GM10847 (cell line): ENCODE measurements around the gene ACTL8.

Experiments
- POLR2A ChIP-seq: IDR thresholded peaks from 2 replicates; pipeline ENCODE4 v1.6.1; 2011; ENCODE audit not compliant: insufficient read length; ENCODE audit errors: extremely low read depth

Gene ACTL8

DNA sequence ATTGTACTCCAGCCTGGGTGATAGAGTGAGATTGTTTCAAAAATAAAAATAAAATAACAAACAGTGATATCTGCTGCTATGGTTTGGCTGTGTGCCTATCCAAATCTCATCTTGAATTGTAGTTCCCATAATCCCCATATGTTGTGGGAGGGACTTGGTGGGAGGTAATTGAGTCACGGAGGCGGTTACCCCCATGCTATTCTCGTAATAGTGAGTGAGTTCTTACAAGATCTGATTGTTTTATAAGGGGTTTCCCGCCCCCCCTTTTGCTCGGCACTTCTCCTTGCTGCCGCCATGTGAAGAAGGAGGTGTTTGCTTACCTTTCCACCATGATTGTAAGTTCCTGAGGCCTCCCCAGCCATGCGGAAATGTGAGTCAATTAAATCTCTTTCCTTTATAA lies 47.8 kb downstream of the ACTL8 start:
- TF ChIP-seq POLR2A: no peak

DNA sequence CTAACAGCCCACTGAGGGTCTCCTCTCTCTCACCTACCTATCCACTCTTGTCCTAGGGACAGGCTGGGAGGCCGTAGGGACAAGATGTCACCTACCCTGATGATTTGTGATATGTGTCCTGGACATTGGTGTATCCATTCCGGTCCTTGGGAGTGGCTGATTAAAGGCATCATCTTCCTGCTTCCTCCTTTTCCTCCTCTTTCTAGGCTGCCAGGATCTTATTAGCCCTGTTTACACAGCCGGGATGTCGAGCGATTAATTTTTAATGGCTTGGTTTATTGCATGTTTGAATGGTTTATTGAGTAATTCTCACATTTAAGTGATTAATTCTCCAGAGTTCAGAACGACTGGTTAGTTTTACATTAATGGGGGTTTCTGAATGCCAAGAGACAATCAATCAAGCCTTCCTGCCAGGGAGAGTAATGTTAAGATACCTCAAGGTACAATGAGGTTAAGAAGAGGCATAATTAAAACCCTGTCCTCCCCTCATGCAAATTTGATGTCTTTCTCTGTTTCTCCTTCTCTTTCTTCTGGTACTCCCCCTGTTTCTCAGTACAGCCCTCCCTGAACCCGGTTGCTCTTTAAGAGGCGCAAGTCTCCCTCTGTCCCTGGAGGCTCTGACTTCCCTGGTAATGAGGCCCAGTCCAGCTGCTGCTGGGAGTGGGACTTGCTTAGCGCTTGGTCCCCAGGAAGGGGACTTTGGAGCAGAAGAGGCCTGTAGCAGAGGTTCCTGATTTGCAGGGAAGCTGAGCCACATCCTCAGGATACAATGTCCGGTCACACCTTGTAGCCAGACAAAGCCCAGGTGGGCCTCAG lies 50.9 kb downstream of the ACTL8 start:
- TF ChIP-seq POLR2A: no peak

DNA sequence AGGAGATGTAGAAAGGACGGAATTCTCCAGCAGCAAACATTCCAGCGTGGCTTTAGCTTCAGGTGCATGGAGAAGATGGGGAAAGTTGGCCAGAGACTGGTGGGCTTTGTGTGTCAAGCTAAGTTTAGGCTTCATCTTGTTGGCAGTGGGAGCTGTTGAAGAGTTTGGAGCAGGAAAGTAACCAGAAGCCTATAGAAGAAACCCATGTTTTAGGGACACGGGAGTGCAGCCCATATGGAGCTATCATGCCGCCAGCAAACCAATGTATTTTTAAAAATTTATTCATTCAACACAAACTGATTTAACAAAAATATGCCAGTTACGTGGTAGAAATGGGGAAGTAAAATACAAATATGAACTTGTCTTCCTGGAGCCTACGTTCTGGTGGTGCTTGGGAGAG lies 53.7 kb downstream of the ACTL8 start:
- TF ChIP-seq POLR2A: no peak

DNA sequence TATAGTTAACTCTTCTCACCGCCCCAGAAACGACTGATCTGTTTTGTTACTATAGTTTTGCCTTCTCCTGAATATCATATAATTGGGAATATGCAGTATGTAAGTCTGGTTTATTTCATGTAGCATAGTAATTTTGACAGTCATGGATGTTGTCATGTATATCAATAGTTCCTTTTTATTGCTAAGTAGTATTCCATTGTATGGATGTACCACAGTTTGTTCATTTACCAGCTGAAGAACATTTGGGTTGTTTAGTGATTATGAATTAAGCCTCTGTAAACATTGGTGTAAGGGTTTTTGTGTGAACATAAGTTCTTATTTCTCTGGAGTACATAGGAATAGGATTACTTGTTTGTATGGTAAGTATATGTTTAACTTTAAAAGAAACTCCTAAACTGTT lies 55.5 kb downstream of the ACTL8 start:
- no peak for TF ChIP-seq POLR2A

DNA sequence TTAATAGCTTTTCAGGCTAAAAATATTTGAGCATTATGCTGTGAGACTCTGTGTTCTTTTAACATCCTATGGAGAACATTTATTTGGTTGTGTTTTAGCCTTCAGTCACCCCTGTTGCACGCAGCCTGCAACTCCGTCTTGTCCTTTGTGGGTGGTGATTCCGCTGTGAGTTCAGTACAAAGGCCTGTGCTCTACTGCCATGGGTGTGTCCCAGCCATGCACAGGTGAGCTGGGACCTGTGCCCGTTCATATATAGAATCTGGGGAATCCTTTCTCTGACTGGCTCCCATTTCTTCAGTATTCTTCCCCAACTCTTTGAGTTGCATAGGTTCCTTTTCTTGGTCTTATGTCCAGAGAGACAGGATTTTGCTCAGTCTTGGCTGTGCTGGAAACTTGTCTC lies 61.4 kb downstream of the ACTL8 start:
- TF ChIP-seq POLR2A: no peak

DNA sequence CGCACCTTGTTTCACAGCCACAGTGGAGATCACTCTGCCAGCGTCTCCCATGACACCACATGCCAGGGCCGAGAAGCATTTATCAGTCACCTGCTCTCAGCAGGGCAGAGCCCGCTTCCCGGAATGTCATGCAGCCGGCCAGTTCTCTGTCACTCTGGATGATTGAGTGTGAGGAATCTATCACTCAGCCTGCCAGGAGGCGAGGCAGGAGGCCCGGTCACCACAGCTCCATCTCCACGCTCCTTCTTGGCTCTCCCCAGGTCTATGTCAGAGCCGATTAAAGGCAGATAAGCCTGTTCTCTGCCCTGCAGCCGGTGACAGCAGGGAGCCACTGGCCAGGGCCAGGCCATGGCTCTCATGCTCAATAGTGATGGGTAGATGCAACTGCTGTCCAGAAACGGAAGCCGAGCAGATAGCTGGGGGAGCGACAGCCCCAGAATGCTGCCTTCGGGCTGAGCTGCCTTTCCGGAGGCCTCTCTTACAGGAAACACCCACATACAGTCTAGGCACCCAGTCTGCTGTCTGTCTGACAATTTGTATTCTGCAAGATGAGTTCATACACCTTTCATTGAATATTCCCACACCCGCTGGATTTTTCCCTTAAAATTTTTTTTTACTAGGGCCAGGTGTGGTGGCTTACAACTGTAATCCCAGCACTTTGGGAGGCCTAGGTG lies 64.1 kb downstream of the ACTL8 start:
- no peak for TF ChIP-seq POLR2A

DNA sequence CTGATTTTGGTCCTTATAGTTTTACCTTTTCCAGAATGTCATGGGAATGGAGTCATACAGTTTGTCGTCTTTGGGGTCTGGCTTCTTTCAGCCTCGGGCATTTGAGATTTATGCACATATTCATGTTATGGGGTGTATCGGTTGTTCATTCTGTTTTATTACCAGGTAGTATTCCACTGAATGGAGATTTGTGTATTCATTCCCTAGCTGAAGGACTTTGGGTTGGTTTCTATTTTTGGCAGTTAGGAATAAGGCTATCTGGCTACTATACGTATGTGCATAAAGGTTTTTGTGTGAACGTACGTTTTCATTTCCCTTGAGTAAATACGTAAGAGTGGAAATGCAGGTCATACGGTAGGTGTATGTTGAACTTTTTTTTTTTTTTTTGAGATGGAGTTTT lies 65.1 kb downstream of the ACTL8 start:
- TF ChIP-seq POLR2A: no peak

DNA sequence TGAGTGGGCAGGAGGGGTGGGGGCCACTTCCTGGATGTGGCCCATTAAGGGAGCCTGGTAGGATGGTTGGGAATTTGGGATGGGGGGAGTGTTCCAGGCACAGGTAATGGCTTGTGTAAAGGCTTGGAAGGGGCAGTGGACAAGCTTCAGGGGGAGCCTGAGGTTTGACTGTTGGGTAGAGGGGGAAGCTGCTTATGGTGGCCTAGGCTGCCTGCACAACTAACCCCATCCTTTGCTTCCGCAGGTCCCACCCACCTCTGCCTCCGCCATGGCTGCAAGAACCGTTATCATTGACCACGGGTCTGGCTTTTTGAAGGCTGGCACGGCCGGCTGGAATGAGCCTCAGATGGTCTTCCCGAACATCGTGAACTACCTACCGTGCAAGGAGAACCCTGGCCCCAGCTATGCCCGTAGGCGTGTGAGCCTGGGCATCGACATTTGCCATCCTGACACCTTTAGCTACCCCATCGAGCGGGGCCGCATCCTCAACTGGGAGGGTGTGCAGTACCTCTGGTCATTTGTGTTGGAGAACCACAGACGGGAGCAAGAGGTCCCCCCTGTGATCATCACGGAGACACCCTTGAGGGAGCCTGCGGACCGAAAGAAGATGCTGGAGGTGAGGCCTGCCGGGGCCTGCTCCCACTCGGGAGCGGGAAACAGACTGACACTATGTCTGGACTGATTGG lies 67.8 kb downstream of the ACTL8 start:
- no peak for TF ChIP-seq POLR2A

DNA sequence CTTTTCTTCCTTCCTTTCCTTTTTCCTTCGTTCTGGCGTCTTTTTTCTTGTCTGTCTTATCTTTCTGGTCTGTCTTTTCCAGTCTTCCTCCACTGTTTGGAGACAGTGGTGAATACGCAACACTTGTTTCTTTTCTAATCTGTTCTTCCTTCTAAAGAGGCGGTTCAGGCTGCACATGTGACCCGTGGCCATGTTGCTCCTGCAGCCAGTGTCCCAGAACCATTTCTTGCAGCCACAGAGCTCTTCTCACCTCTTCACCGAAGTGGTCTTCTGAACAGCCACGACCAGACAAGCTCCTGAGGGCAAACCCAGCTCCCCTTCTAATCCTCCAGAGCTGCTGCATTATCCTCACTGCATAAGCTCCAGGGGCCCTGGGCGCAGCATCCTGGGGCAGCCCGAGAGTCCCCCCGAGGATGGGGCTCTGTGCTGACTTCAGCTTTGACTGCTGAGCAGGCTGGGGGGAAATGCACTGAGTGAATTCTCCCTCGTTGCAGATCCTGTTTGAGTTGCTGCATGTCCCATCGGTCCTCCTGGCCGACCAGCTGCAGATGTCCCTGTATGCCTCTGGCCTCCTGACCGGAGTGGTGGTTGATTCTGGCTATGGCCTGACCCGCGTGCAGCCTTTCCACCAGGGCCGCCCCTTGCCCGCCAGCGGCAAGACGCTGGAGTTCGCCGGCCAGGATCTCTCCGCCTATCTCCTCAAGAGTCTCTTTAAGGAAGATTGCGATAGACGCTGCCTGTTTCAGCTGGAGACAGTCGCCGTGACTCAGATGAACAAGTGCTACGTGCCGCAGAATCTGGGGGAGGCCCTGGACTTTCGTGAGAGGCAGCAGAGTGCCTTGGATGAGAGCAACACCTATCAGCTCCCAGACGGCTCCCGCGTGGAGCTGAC lies 70.4 kb downstream of the ACTL8 start:
- no peak for TF ChIP-seq POLR2A

DNA sequence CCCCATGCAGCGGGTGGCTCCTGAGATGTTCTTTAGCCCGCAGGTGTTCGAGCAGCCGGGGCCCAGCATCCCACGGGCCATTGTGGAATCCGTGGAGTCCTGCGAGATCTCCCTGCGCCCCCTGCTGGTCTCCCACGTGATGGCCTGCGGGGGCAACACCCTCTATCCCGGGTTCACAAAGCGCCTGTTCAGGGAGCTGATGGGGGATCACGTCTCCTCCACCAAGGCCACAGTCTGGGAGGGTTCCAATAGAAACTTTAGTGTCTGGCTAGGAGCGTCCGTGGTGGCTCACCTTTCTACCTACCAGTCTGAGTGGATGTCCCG lies 71.0 kb downstream of the ACTL8 start:
- TF ChIP-seq POLR2A: no peak

DNA sequence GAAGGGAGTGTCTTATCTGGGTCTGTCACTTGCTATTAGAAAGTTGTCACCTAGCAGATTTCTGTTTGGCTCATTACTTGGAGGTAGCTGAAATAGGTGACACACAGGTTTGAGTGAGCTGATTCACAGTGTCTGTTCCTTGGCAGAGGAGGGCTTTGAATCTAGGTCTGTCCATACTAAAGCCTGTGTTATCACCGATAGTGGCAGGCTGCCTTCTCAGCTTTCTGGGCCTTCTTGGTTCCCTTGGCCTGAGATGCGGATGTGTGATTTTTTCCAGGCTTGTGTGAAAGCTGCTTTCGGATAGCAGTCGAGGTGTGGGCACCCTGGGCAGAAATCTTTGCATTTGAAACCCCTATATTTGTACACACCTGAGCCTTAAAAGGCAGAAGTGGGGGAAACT lies 73.9 kb downstream of the ACTL8 start:
- TF ChIP-seq POLR2A: no peak

DNA sequence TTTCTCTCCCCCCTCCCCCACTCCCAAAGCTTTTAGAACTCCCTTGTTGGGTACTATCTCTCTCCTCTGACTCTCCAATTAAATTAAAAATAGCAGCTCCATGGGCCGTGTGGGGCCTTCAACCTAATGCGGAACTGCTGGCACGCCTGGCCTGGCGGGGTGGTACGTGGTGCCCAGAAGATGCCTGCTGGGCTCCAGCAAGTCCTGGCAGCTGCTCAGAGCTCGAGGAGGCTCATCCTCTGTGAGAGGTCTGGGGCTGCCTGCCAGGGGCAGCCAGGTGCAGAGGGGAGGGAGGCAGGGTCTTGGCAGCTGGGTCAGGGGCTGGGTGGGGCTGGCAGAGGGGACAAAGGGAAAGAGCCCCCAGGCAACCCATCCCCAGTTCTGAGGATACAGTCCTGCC lies 74.4 kb downstream of the ACTL8 start:
- TF ChIP-seq POLR2A: no peak

DNA sequence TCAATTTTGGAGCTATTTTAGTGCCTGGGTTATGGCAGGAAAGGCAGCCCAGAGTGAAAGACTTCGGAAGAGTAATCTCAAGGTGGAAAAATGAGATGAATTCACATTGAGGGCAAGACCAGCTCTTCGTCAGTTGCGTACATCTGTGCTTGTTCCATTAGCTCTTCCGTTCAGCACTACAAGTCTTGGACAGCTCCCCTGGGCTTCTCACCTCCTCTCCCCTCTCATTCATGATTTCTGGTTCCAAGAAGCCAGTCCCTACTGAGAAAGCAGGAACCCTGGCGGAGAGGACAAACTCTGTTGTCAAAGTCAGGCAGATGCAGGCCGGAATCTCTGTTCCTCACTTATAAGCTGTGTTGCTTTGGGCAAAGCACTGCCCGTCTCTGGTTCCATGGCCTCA lies 76.5 kb downstream of the ACTL8 start:
- TF ChIP-seq POLR2A: no peak

DNA sequence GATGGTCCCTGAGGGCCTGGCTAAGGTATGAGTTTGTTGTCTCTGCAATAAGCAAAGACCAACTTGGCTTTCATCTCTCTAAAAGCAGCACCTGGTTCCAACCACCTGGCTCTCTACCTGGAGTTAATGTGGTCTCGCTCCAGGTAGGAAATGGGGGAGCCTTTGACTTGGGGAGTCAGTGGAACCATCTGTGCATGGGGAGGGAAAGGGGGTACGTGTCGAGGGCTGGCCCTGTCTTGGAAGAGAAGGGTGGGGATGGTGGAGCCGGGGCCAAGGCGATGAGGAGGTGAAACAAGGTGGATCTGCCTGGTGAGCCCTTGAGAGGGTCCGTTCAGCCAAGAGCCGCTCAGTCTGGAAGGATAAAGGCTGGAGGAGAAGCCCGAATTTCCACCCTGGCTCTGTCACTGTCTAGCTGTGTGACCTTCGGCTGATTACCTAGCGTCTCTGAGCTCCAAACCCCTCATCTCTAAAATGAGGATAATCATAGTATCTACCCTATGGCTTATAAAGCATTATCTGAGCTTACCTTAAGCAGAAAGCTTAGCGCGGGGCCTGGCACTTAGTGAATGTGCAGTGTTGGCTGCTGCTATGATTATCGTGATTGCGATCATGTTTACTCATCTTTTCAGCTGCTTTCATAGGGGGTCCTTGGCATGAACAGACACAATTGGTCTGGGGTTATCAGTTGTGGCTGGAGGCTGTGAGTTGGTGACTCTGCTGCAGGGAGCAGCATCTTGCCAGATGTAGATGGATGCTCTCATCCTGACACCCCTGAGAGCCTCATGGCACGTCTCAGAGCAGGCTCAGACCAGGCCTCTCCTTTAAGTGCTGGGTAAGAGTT lies 78.7 kb downstream of the ACTL8 start:
- TF ChIP-seq POLR2A: no peak

DNA sequence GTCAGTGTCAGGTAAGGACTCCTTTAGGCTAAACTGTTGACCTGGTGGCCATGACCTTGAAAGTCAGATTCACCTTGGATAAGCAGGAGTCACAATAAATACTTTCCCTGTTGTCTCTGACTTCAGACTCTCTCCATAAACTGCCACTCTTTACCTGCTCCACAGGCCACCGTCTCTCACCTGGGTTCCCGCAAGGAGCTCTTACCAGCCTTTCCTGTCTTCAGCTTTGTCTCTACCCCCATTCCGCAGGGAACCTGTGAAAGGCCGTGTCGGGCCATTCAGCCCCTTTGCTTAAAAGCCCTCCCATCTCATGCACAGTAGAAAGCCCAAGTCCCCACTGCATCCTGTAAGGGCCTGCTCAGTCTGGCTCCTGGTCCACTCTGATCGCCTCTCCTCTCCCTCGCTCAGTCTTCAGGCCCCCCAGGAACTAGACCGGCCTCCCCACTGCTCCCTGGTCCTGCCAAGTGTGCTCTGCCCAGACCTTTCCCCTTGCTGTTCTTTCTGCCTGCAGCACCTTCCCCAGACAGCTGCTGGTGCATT lies 79.5 kb downstream of the ACTL8 start:
- no peak for TF ChIP-seq POLR2A
